Measurements from ENCODE around the gene DNHD1. TPM values are rescaled to one million over a fixed set of nuclear protein-coding genes. Genes with fewer than 3 reads are reported as not detected.

The DNHD1 gene
- total RNA-seq, 1 donor from 2014 or later = 1.0 TPM

DNA sequence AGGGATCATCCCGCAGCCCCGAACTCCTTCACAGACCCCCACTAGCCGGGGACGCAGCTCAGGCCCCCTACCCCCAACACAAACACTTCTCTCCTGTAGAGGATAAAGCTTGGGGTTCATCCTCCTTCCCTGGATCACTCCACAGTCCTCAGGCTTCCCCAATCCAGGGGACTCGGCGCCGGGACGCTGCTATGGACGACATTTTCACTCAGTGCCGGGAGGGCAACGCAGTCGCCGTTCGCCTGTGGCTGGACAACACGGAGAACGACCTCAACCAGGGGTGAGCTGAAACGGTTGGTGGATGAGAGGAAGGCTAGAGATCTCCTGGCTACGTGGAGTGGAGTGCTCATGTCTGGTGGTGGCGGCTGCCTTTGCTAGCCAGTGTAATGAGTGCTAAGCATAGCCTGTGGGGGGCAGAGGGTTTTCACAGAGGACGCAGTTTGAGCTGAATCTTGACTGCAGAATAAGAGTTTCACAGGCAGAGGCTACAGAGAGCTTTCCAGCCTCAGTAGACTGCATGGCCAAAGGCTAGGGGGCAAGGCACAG is 107.1 kb downstream of the DNHD1 start:
- DNase-seq (ENCODE audit: low read depth) = no peak
- TF ChIP-seq, protein P1, sequence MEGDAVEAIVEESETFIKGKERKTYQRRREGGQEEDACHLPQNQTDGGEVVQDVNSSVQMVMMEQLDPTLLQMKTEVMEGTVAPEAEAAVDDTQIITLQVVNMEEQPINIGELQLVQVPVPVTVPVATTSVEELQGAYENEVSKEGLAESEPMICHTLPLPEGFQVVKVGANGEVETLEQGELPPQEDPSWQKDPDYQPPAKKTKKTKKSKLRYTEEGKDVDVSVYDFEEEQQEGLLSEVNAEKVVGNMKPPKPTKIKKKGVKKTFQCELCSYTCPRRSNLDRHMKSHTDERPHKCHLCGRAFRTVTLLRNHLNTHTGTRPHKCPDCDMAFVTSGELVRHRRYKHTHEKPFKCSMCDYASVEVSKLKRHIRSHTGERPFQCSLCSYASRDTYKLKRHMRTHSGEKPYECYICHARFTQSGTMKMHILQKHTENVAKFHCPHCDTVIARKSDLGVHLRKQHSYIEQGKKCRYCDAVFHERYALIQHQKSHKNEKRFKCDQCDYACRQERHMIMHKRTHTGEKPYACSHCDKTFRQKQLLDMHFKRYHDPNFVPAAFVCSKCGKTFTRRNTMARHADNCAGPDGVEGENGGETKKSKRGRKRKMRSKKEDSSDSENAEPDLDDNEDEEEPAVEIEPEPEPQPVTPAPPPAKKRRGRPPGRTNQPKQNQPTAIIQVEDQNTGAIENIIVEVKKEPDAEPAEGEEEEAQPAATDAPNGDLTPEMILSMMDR (conservative IDR thresholded peaks at IDR 0.05; ENCODE audit: low read depth, low read length) = peak; percentile 20
- H3K4me3 ChIP-seq (ENCODE audit: low read depth, low read length) = peak overlapping the region; percentile 90

DNA sequence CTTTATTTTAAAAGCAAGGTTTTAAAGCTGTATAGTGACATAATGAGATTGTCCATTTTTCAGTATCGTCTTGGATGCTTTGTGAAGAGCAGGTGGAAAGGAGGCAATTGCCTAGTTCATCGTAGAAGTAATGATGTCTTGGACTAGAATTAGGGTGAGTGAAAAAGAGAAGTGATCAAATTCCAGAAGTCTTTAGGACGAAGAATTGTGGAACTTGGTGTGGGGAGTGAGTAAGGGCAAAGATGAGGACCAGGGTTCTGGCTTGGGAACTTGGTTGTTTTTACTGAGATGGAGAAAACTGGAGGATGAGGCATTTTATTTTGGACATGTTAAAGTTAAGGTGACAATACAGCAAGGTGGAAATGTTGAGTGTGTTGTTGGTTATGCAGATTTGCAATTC is 107.7 kb downstream of the DNHD1 start:
- TF ChIP-seq, protein P1 (conservative IDR thresholded peaks at IDR 0.05; ENCODE audit: low read depth, low read length) = no peak
- no peak for DNase-seq (ENCODE audit: low read depth)
- peak overlapping the region; percentile 90 for H3K4me3 ChIP-seq (ENCODE audit: low read depth, low read length)

DNA sequence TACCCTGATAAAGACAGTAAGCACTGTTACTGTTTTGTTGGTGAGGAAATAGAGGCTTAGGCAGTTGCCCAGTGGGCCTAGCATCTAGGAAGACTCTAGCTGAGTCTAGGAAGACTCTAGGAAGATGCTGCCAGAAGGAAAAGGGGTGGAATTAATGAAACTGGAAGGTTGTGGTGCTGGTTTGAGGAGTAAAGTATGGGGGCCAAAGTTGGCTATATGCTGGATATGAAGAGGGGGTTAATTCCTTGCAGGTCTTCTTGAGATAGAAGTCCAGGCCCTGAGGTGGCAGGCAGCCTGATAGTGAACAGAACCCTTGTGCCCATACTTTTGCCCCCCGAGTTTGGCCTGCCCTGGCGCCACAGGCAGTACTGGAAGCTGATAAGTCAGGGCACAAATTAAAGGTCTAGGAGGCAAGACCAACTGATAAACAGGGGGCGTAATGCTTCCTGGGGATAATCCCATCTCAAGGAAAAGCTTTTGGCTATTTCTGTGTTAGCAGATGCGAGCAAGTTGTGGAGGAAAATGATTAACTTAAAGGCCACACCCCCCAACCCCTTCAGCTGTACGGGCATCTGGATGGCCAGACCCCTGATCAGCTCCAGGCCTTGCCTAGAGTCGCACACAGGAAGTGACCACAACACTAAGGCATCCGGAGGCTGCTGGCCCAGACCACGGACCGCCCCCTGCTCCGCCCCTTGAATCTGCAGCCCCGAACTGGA is 109.5 kb downstream of the DNHD1 start:
- DNase-seq (ENCODE audit: low read depth) = peak; percentile 85
- TF ChIP-seq, protein P1 (conservative IDR thresholded peaks at IDR 0.05; ENCODE audit: low read depth, low read length) = no peak
- H3K4me3 ChIP-seq (ENCODE audit: low read depth, low read length) = peak overlapping the region; percentile 37

DNA sequence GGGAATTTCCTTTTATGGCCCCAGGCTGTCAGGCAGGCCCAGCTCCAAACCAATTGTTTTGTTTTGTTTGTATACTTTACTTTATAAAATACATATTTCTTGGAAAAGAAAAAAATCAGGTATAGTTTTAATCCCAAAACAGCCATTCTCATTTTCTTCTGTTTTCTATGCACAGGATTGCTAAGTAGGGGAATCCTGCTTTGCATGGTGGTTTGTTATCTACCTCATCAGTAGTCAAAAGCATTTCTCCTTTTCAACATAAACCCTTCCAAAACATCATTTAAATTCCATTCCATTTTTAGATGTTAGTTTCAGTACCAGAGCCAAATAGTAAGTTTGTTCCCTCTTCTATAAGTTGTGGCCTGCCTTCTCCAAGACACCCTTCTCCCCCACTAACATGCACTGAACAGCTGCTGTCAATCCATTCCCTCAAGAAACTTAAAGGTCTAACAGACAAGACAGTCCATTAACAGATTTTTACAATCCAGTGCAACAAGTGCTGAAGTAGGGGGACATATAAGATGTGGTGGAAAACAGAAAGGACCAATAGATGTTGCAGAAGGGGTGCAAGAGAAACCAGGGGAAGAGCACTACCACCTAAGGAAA is 110.2 kb downstream of the DNHD1 start:
- DNase-seq (ENCODE audit: low read depth) = no peak
- no peak overlapping the region for H3K4me3 ChIP-seq (ENCODE audit: low read depth, low read length)
- TF ChIP-seq, protein P1 (conservative IDR thresholded peaks at IDR 0.05; ENCODE audit: low read depth, low read length) = no peak

DNA sequence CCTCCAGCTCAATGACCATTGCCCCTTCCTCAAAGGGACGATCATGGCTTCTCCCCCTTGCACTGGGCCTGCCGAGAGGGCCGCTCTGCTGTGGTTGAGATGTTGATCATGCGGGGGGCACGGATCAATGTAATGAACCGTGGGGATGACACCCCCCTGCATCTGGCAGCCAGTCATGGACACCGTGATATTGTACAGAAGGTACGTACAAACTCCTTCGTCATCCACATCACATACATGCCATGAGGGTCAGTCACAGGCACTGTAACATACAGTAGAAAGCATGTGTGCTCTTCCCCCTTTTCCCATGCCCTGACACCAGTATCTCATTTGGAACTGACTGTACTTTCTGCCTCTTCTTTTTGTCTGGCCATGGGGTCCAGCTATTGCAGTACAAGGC is 110.9 kb downstream of the DNHD1 start:
- no peak for DNase-seq (ENCODE audit: low read depth)
- TF ChIP-seq, protein P1 (conservative IDR thresholded peaks at IDR 0.05; ENCODE audit: low read depth, low read length) = no peak
- no peak overlapping the region for H3K4me3 ChIP-seq (ENCODE audit: low read depth, low read length)

DNA sequence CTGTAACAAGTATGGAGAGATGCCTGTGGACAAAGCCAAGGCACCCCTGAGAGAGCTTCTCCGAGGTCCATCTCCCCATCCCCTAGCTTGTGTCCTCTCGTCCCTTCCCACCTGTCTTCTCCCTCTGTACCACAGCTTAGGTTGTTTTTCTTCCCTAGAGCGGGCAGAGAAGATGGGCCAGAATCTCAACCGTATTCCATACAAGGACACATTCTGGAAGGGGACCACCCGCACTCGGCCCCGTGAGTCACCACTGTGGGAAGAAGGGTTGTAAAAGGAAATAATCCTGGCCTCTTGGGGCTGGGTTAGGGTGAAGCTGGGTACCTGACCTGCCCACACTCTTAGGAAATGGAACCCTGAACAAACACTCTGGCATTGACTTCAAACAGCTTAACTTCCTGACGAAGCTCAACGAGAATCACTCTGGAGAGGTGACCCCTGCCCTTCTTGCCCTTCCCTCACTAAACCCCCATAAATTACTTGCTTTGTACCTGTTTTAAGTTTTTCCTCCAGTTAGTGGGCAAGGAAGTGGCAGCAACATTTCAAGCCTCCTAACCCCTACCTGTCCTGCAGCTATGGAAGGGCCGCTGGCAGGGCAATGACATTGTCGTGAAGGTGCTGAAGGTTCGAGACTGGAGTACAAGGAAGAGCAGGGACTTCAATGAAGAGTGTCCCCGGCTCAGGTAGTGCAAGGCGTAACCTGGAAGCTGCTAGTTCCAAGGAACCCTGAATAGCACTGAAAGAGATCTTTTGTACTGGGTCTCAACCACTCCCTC is 111.8 kb downstream of the DNHD1 start:
- DNase-seq (ENCODE audit: low read depth) = no peak
- TF ChIP-seq, protein P1 (conservative IDR thresholded peaks at IDR 0.05; ENCODE audit: low read depth, low read length) = no peak
- no peak overlapping the region for H3K4me3 ChIP-seq (ENCODE audit: low read depth, low read length)
